HepG2 (cell line): ENCODE measurements around the gene DDX17. TPM values are rescaled to one million over a fixed set of nuclear protein-coding genes. Genes with fewer than 3 reads are reported as not detected.

Source experiments
- GTF2F1 ChIP-seq: fragments of 150-350 bp; IDR thresholded peaks from 2 replicates; pipeline ENCODE4 v1.6.1; 2014; ENCODE audit warnings: low read length
- HOXA3 ChIP-seq: sonication (generic); formaldehyde crosslinking; IDR thresholded peaks from 2 replicates; pipeline ENCODE4 v1.5.0; 2020; ENCODE audit warnings: missing genetic modification reagents
- JUND ChIP-seq: sonication (generic); formaldehyde crosslinking; IDR thresholded peaks from 2 replicates; pipeline ENCODE4 v1.8.0; 2022; ENCODE audit warnings: mild to moderate bottlenecking, missing genetic modification reagents
- NCOA2 ChIP-seq: sonication (generic); formaldehyde crosslinking; IDR thresholded peaks from 2 replicates; pipeline ENCODE4 v1.8.0; 2022; ENCODE audit warnings: inconsistent platforms
- SPEN ChIP-seq: sonication (generic); formaldehyde crosslinking; IDR thresholded peaks from 2 replicates; pipeline ENCODE4 v1.5.1; 2020; ENCODE audit warnings: low read depth, mild to moderate bottlenecking, missing genetic modification reagents
- ZEB1 ChIP-seq: IDR thresholded peaks from 2 replicates; pipeline ENCODE4 v1.6.1; 2012; ENCODE audit warnings: mild to moderate bottlenecking, low read depth, inconsistent platforms; ENCODE audit not compliant: insufficient replicate concordance
- ZNF124 ChIP-seq: sonication (generic); formaldehyde crosslinking; IDR thresholded peaks from 2 replicates; pipeline ENCODE4 v1.4.0; 2020; ENCODE audit warnings: missing genetic modification reagents
- ZSCAN9 ChIP-seq: IDR thresholded peaks from 2 replicates; pipeline ENCODE4 v1.6.1; 2016; ENCODE audit warnings: borderline replicate concordance
- polyA plus RNA-seq, 8 experiments: library from polyadenylated mRNA; depleted of rRNA in 3 of 8; stranded (reverse) in 7 of 8; unstranded in 1 of 8; fragments of >200 nt; fragmentation: Illumina TruSeq in 4 of 8; extraction: Trizol in 4 of 8; gene quantifications; 2 replicates each; pipeline versions ENCODE4 v1.2.1 to v1.2.3, GENCODE V29; 2011 to 2016; ENCODE audit warnings: low read depth in 4 of 8, missing spikeins in 1 of 8, mixed read lengths in 1 of 8; ENCODE audit not compliant: insufficient read depth in 1 of 8
- total RNA-seq, 5 experiments: library from RNA; depleted of rRNA; stranded (reverse); fragments of >200 nt; fragmentation: Illumina TruSeq; extraction: Trizol; gene quantifications; 2 replicates each; pipeline ENCODE4 v1.2.3, GENCODE V29; 2016; ENCODE audit warnings: low read depth in 1 of 5
- TF ChIP-seq, protein P1 (sequence below): sonication (generic); formaldehyde crosslinking; IDR thresholded peaks from 2 replicates; pipeline ENCODE4 v1.5.0; 2020; ENCODE audit warnings: missing genetic modification reagents
- TF ChIP-seq, protein P2 (sequence below): sonication (generic); formaldehyde crosslinking; IDR thresholded peaks from 2 replicates; pipeline ENCODE4 v1.5.0; 2020; ENCODE audit warnings: mild to moderate bottlenecking, missing genetic modification reagents, borderline replicate concordance
- TF ChIP-seq, protein P3 (sequence below): sonication (generic); formaldehyde crosslinking; IDR thresholded peaks from 2 replicates; pipeline ENCODE4 v1.5.0; 2020; ENCODE audit warnings: mild to moderate bottlenecking, missing genetic modification reagents
- TF ChIP-seq, protein P4 (sequence below): sonication (generic); formaldehyde crosslinking; IDR thresholded peaks from 2 replicates; pipeline ENCODE4 v1.4.0; 2020; ENCODE audit warnings: missing genetic modification reagents, mild to moderate bottlenecking, borderline replicate concordance

DDX17 gene
- total and polyA plus RNA-seq, 2 of the 13 experiments (the other 11 are each of a cell fraction or from before 2014, with no cell fraction given) = 238 to 344 TPM

DNA sequence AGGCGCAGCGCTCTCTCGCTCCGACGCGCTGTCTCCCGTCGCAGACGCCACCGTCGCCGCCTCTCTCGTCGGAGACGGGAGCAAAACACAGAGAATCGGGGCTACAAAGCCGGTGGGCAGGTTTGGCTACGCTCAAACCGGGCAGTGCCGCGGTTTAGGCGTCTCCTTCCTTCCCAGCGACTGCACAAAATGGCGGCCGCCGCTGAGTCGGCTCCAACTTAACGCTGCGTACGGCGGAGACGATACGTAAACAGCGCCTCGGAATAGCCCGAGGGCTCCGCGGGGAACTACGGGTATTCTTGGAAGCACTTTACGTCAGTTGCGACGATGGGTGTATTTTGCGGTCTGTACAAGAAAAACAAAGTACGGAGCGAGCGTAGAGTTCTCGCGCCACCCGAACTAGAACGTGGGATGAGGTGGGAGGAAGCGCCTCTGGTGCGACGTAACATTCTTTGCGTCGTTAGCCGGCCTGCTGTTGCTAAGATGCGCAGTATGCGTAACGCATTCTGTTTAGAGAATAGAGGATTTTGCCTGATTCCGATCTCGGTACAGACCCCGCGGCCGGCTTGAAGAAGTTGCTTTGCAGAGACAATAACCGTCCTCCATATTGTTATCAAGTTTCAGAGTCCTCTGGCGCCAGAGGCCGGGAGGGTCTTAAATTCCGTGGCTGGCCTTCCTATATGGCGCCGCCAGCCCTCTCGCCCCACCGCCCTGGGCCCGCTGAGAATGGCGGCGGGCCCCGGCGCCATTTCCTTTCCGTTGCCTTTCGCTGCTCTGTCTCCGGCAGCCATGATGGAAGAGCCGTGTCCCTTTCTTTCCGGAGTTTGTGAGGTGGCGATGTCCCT, at the start of gene DDX17 (continued):
- TF ChIP-seq ZEB1 (no peak), SPEN (CRISPR knock-in tag) (peak; percentile 57), HOXA3 (CRISPR knock-in tag) (peak; percentile 95), ZNF124 (CRISPR knock-in tag) (0 out of 2 replicates have a peak, but pooled peaks have one; percentile 71), JUND (CRISPR knock-in tag) (no peak), ZSCAN9 (CRISPR knock-in tag) (0 out of 2 replicates have a peak, but pooled peaks have one; percentile 59), NCOA2 (CRISPR knock-in tag) (peak; percentile 36; the same call in 1 of the 2 replicates), GTF2F1 (peak; percentile 86; the same call in 1 of the 2 replicates)
- TF ChIP-seq, protein P1, sequence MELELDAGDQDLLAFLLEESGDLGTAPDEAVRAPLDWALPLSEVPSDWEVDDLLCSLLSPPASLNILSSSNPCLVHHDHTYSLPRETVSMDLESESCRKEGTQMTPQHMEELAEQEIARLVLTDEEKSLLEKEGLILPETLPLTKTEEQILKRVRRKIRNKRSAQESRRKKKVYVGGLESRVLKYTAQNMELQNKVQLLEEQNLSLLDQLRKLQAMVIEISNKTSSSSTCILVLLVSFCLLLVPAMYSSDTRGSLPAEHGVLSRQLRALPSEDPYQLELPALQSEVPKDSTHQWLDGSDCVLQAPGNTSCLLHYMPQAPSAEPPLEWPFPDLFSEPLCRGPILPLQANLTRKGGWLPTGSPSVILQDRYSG (CRISPR knock-in tag) = 0 out of 2 replicates have a peak, but pooled peaks have one; percentile 40
- TF ChIP-seq, protein P2, sequence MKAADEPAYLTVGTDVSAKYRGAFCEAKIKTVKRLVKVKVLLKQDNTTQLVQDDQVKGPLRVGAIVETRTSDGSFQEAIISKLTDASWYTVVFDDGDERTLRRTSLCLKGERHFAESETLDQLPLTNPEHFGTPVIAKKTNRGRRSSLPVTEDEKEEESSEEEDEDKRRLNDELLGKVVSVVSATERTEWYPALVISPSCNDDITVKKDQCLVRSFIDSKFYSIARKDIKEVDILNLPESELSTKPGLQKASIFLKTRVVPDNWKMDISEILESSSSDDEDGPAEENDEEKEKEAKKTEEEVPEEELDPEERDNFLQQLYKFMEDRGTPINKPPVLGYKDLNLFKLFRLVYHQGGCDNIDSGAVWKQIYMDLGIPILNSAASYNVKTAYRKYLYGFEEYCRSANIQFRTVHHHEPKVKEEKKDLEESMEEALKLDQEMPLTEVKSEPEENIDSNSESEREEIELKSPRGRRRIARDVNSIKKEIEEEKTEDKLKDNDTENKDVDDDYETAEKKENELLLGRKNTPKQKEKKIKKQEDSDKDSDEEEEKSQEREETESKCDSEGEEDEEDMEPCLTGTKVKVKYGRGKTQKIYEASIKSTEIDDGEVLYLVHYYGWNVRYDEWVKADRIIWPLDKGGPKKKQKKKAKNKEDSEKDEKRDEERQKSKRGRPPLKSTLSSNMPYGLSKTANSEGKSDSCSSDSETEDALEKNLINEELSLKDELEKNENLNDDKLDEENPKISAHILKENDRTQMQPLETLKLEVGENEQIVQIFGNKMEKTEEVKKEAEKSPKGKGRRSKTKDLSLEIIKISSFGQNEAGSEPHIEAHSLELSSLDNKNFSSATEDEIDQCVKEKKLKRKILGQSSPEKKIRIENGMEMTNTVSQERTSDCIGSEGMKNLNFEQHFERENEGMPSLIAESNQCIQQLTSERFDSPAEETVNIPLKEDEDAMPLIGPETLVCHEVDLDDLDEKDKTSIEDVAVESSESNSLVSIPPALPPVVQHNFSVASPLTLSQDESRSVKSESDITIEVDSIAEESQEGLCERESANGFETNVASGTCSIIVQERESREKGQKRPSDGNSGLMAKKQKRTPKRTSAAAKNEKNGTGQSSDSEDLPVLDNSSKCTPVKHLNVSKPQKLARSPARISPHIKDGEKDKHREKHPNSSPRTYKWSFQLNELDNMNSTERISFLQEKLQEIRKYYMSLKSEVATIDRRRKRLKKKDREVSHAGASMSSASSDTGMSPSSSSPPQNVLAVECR (CRISPR knock-in tag) = peak; percentile 42; the same call in 1 of the 2 replicates
- TF ChIP-seq, protein P3, sequence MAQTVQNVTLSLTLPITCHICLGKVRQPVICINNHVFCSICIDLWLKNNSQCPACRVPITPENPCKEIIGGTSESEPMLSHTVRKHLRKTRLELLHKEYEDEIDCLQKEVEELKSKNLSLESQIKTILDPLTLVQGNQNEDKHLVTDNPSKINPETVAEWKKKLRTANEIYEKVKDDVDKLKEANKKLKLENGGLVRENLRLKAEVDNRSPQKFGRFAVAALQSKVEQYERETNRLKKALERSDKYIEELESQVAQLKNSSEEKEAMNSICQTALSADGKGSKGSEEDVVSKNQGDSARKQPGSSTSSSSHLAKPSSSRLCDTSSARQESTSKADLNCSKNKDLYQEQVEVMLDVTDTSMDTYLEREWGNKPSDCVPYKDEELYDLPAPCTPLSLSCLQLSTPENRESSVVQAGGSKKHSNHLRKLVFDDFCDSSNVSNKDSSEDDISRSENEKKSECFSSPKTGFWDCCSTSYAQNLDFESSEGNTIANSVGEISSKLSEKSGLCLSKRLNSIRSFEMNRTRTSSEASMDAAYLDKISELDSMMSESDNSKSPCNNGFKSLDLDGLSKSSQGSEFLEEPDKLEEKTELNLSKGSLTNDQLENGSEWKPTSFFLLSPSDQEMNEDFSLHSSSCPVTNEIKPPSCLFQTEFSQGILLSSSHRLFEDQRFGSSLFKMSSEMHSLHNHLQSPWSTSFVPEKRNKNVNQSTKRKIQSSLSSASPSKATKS (CRISPR knock-in tag) = no peak
- TF ChIP-seq, protein P4, sequence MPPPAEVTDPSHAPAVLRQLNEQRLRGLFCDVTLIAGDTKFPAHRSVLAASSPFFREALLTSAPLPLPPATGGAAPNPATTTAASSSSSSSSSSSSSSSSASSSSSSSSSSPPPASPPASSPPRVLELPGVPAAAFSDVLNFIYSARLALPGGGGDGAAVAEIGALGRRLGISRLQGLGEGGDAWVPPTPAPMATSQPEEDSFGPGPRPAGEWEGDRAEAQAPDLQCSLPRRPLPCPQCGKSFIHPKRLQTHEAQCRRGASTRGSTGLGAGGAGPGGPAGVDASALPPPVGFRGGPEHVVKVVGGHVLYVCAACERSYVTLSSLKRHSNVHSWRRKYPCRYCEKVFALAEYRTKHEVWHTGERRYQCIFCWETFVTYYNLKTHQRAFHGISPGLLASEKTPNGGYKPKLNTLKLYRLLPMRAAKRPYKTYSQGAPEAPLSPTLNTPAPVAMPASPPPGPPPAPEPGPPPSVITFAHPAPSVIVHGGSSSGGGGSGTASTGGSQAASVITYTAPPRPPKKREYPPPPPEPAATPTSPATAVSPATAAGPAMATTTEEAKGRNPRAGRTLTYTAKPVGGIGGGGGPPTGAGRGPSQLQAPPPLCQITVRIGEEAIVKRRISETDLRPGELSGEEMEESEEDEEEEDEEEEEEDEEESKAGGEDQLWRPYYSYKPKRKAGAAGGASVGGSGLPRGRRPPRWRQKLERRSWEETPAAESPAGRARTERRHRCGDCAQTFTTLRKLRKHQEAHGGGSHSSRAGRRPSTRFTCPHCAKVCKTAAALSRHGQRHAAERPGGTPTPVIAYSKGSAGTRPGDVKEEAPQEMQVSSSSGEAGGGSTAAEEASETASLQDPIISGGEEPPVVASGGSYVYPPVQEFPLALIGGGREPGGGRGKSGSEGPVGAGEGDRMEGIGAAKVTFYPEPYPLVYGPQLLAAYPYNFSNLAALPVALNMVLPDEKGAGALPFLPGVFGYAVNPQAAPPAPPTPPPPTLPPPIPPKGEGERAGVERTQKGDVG = peak; percentile 73; the same call in 1 of the 2 replicates
